HCT116 (cell line): Measurements from ENCODE around the gene SLC45A2. TPM values are rescaled to one million over a fixed set of nuclear protein-coding genes. Genes with fewer than 3 reads are reported as not detected.

Experiments
- ATAC-seq: fragments of 200-7000 bp; cut with Tn5 transposase; 2 replicates; pipeline ENCODE4 v1.9.1; 2020; ENCODE audit warnings: mild to moderate bottlenecking, moderate library complexity
- BruUV-seq: library from RNA; stranded (reverse); fragments of 400-500 nt; replicated peaks from 2 replicates; lab custom pipeline; 2021; lab: Mats Ljungman, UMichigan
- CTCF ChIA-PET: fragments of 300-600 bp; sonication (Branson Sonifier 250); formaldehyde crosslinking; loops from one replicate; lab custom pipeline; 2021; ENCODE audit warnings: antibody characterized with exemption; lab: Charles Lee
- POLR2A ChIA-PET: fragments of 300-600, 350-600 bp; sonication (Branson Sonifier 250); formaldehyde crosslinking; loops from one replicate; lab custom pipeline; 2021; ENCODE audit warnings: antibody characterized with exemption; lab: Charles Lee
- RAD21 ChIA-PET, 2 experiments: fragments of 300-600 bp; sonication (Branson Sonifier 250); formaldehyde crosslinking; loops; one replicate each; lab custom pipeline; 2023; ENCODE audit warnings: low total read pairs in 2 of 2; ENCODE audit not compliant: uncharacterized antibody in 2 of 2, unreplicated experiment in 2 of 2, low non-redundant PET in 1 of 2; lab: Charles Lee
- DNase-seq: peaks from one replicate; pipeline ENCODE4 v3.0.0-alpha.2; 2010; ENCODE audit warnings: low read depth, low spot score
- H2AFZ ChIP-seq: fragments of 200-600 bp; shearing (Covaris generic), sonication (generic); 2 replicates; pipeline ENCODE4 v1.6.1; 2017; ENCODE audit warnings: low read depth, mixed run types, mixed read lengths, antibody characterized with exemption, low read length; ENCODE audit not compliant: poor library complexity, severe bottlenecking
- H3K27ac ChIP-seq: 2 replicates; pipeline ENCODE4 v1.5.1; 2012; ENCODE audit warnings: low read depth, low read length
- H3K27me3 ChIP-seq: fragments of 200-600 bp; sonication (generic); 2 replicates; pipeline ENCODE4 v1.6.1; 2016; ENCODE audit warnings: mixed run types, low read length, mixed read lengths; ENCODE audit not compliant: insufficient read depth
- H3K36me3 ChIP-seq, 2 experiments: fragments of 200-500 bp in 1 of 2; fragments of 200-600 bp in 1 of 2; sonication (Bioruptor generic) in 1 of 2; sonication (generic) in 1 of 2; 2 replicates each; pipeline versions ENCODE4 v1.5.1 to v1.6.1; 2014 to 2016; ENCODE audit warnings: low read length in 2 of 2, inconsistent platforms in 1 of 2, mixed read lengths in 1 of 2, mixed run types in 1 of 2; ENCODE audit not compliant: insufficient read depth in 2 of 2, control insufficient read depth in 1 of 2
- H3K4me1 ChIP-seq, 2 experiments: fragments of 200-600 bp in 1 of 2; sonication (generic) in 1 of 2; 2 replicates each; pipeline versions ENCODE4 v1.5.1 to v1.6.1; 2012 to 2017; ENCODE audit warnings: low read length in 2 of 2, inconsistent platforms in 1 of 2, mild to moderate bottlenecking in 1 of 2, mixed read lengths in 1 of 2, mixed run types in 1 of 2, moderate library complexity in 1 of 2; ENCODE audit not compliant: insufficient read depth in 2 of 2, control insufficient read depth in 1 of 2
- H3K4me2 ChIP-seq: fragments of 200-600 bp; sonication (generic); 2 replicates; pipeline ENCODE4 v1.6.1; 2017; ENCODE audit warnings: mixed run types, low read length, mixed read lengths
- H3K4me3 ChIP-seq, 2 experiments: fragments of 200-600 bp in 1 of 2; sonication (generic) in 1 of 2; replicated peaks in 1 of 2; 2 replicates each; pipeline ENCODE4 v1.5.1; 2011 to 2016; ENCODE audit warnings: low read length in 2 of 2, control low read depth in 1 of 2, low read depth in 1 of 2, mild to moderate bottlenecking in 1 of 2, mixed read lengths in 1 of 2, mixed run types in 1 of 2
- H3K79me2 ChIP-seq: fragments of 200-600 bp; sonication (generic); 2 replicates; pipeline ENCODE4 v1.6.1; 2017; ENCODE audit warnings: mild to moderate bottlenecking, mixed run types, low read length, moderate library complexity, mixed read lengths; ENCODE audit not compliant: insufficient read depth
- H3K9ac ChIP-seq: fragments of 200-600 bp; sonication (generic); 2 replicates; pipeline ENCODE4 v1.6.1; 2016; ENCODE audit warnings: low read length, mixed read lengths
- H3K9me2 ChIP-seq: fragments of 200-600 bp; sonication (generic), shearing (Covaris generic); 2 replicates; pipeline ENCODE4 v1.6.1; 2017; ENCODE audit warnings: mixed run types, mild to moderate bottlenecking, moderate library complexity; ENCODE audit not compliant: insufficient read depth
- H3K9me3 ChIP-seq, 2 experiments: fragments of 200-500 bp in 1 of 2; fragments of 200-600 bp in 1 of 2; sonication (Bioruptor generic) in 1 of 2; sonication (generic) in 1 of 2; 2 replicates each; pipeline ENCODE4 v1.6.1; 2014 to 2017; ENCODE audit warnings: low read length in 2 of 2, mixed read lengths in 2 of 2, inconsistent platforms in 1 of 2, low read depth in 1 of 2, mild to moderate bottlenecking in 1 of 2, mixed run types in 1 of 2, moderate library complexity in 1 of 2; ENCODE audit not compliant: control insufficient read depth in 1 of 2, insufficient read depth in 1 of 2
- H4K20me1 ChIP-seq: fragments of 200-600 bp; sonication (generic), shearing (Covaris generic); 2 replicates; pipeline ENCODE4 v1.6.1; 2017; ENCODE audit warnings: mixed run types, mild to moderate bottlenecking, moderate library complexity; ENCODE audit not compliant: insufficient read depth
- ATF3 ChIP-seq: IDR thresholded peaks from 2 replicates; pipeline ENCODE4 v1.6.1; 2012
- CBX3 ChIP-seq: IDR thresholded peaks from 2 replicates; pipeline ENCODE4 v1.6.1; 2012; ENCODE audit warnings: low read depth
- CTCF ChIP-seq, 3 experiments: fragments of 200-600 bp in 1 of 3; sonication (generic) in 1 of 3; IDR thresholded peaks in 2 of 3; conservative IDR thresholded peaks in 1 of 3; 2 replicates each; pipeline ENCODE4 v1.5.1; 2012 to 2017; ENCODE audit warnings: low read depth in 2 of 3, low read length in 2 of 3, antibody characterized with exemption in 1 of 3, borderline replicate concordance in 1 of 3, control low read depth in 1 of 3, mild to moderate bottlenecking in 1 of 3, mixed read lengths in 1 of 3, mixed run types in 1 of 3, moderate library complexity in 1 of 3; ENCODE audit not compliant: insufficient read depth in 1 of 3
- EGR1 ChIP-seq: IDR thresholded peaks from 2 replicates; pipeline ENCODE4 v1.6.1; 2012; ENCODE audit warnings: low read depth
- ELF1 ChIP-seq: IDR thresholded peaks from 2 replicates; pipeline ENCODE4 v1.6.1; 2012; ENCODE audit warnings: low read depth, borderline replicate concordance
- EZH2 ChIP-seq: fragments of 200-600 bp; sonication (generic); IDR thresholded peaks from 2 replicates; pipeline ENCODE4 v1.6.1; 2017; ENCODE audit warnings: antibody characterized with exemption, mixed run types
- EZH2phosphoT487 ChIP-seq: fragments of 200-600 bp; IDR thresholded peaks from 2 replicates; pipeline ENCODE4 v1.6.1; 2018; ENCODE audit warnings: antibody characterized with exemption, borderline replicate concordance
- JUND ChIP-seq: IDR thresholded peaks from 2 replicates; pipeline ENCODE4 v1.6.1; 2012
- POLR2A ChIP-seq: IDR thresholded peaks from 2 replicates; pipeline ENCODE4 v1.7.0; 2011; ENCODE audit warnings: borderline replicate concordance; ENCODE audit not compliant: insufficient read depth, insufficient read length; ENCODE audit errors: extremely low read depth
- REST ChIP-seq: IDR thresholded peaks from 2 replicates; pipeline ENCODE4 v1.6.1; 2012; ENCODE audit warnings: low read depth
- SP1 ChIP-seq: IDR thresholded peaks from 2 replicates; pipeline ENCODE4 v1.6.1; 2012; ENCODE audit warnings: low read depth
- SRF ChIP-seq: IDR thresholded peaks from 2 replicates; pipeline ENCODE4 v1.6.1; 2012; ENCODE audit warnings: low read depth
- TCF7L2 ChIP-seq: IDR thresholded peaks from 2 replicates; pipeline ENCODE4 v1.7.0; 2011; ENCODE audit warnings: borderline replicate concordance, inconsistent platforms; ENCODE audit not compliant: insufficient read depth, insufficient read length; ENCODE audit errors: extremely low read depth
- ZBTB33 ChIP-seq: IDR thresholded peaks from 2 replicates; pipeline ENCODE4 v1.6.1; 2011; ENCODE audit warnings: mild to moderate bottlenecking, low read length, moderate library complexity; ENCODE audit not compliant: insufficient replicate concordance; ENCODE audit errors: extremely low read depth
- ZNF274 ChIP-seq: fragments of 200-500 bp; sonication (Bioruptor generic); IDR thresholded peaks from 2 replicates; pipeline ENCODE4 v1.6.1; 2014; ENCODE audit warnings: mild to moderate bottlenecking, low read depth, low read length, inconsistent platforms
- intact Hi-C: fragments of 100-400 bp; cut with micrococcal nuclease; formaldehyde crosslinking; loops from 2 replicates; pipeline ENCODE4 v1.10.0; 2022
- total RNA-seq: library from RNA; stranded (reverse); gene quantifications from one replicate; pipeline ENCODE4 v1.2.1, GENCODE V29; 2021; ENCODE audit not compliant: unreplicated experiment

SLC45A2 gene
- total RNA-seq, 1 experiment from 2014 or later: not detected

- TF ChIP-seq ZNF274: no peak
- TF ChIP-seq EZH2phosphoT487: no peak
- TF ChIP-seq SP1: no peak
- no peak for TF ChIP-seq CTCF (IDR thresholded peaks at IDR 0.05 in 2 of 3, conservative IDR thresholded peaks at IDR 0.05 in 1 of 3; ENCODE audit: borderline replicate concordance in 1 of 3, insufficient read depth in 1 of 3, low read depth in 2 of 3, low read length in 2 of 3)
- no peak for TF ChIP-seq ELF1
- no peak for TF ChIP-seq TCF7L2
- no peak for TF ChIP-seq CBX3
- TF ChIP-seq REST: no peak
- TF ChIP-seq POLR2A: no peak
- no peak for TF ChIP-seq EGR1
- no peak for TF ChIP-seq JUND
- TF ChIP-seq EZH2: no peak
- no peak for TF ChIP-seq ATF3
- TF ChIP-seq SRF: no peak
- TF ChIP-seq ZBTB33: no peak
- no peaks in the 10 kb centered on the region for H3K79me2 ChIP-seq
- H3K4me3 ChIP-seq: no peak overlapping the region
- intact Hi-C loops: no loop called here
- H3K9me3 ChIP-seq: no peaks in the 10 kb centered on the region
- no peaks in the 10 kb centered on the region for H3K9me2 ChIP-seq
- POLR2A ChIA-PET: no interaction called here
- DNase-seq (no peak), ATAC-seq (no peak)
- no peaks in the 10 kb centered on the region for H3K4me1 ChIP-seq
- H3K9ac ChIP-seq: no peak overlapping the region
- no peak overlapping the region for H2AFZ ChIP-seq
- RAD21 ChIA-PET: no interaction called here
- H3K27ac ChIP-seq: no peak overlapping the region
- CTCF ChIA-PET: no interaction called here
- no TSS peak for BruUV-seq
- H3K36me3 ChIP-seq: no peaks in the 10 kb centered on the region
- peaks cover 31% of the 10 kb centered on the region for H3K27me3 ChIP-seq
- no peaks in the 10 kb centered on the region for H4K20me1 ChIP-seq
- no peak overlapping the region for H3K4me2 ChIP-seq
Measured at GRCh38 chr5:33928283-33928682, 56.2 kb downstream of the SLC45A2 start.
